SK-N-SH treated with all-trans-retinoic acid at 6 μM for 48 hours (cell line): ENCODE measurements around the gene ARFRP1.

Experiments used
- ARNTL ChIP-seq: fragments of 450-650 bp; formaldehyde crosslinking; IDR thresholded peaks from 2 replicates; pipeline ENCODE4 v1.5.0; 2020; ENCODE audit warnings: low read depth, mild to moderate bottlenecking, moderate library complexity, borderline replicate concordance
- BACH2 ChIP-seq: fragments of 250-450 bp; sonication (Bioruptor Pico); IDR thresholded peaks from 2 replicates; pipeline ENCODE4 v1.9.0; 2021; ENCODE audit warnings: mild to moderate bottlenecking, borderline replicate concordance
- ESRRG ChIP-seq: fragments of 250-450 bp; sonication (Bioruptor Pico); IDR thresholded peaks from 2 replicates; pipeline ENCODE4 v1.6.1; 2021; ENCODE audit warnings: mild to moderate bottlenecking
- GLIS3 ChIP-seq: fragments of 250-450 bp; sonication (Bioruptor Pico); IDR thresholded peaks from 2 replicates; pipeline ENCODE4 v1.5.0; 2020; ENCODE audit warnings: mild to moderate bottlenecking, moderate library complexity
- ISL1 ChIP-seq: fragments of 250-450 bp; sonication (Bioruptor Pico); IDR thresholded peaks from 2 replicates; pipeline ENCODE4 v2.1.2; 2022; ENCODE audit warnings: mild to moderate bottlenecking, moderate library complexity
- TCF4 ChIP-seq: fragments of 250-450 bp; sonication (Bioruptor Pico); IDR thresholded peaks from 2 replicates; pipeline ENCODE4 v1.8.0; 2021; ENCODE audit warnings: mild to moderate bottlenecking, moderate library complexity, borderline replicate concordance
- TOX ChIP-seq: fragments of 250-450 bp; sonication (Bioruptor Pico); IDR thresholded peaks from 2 replicates; pipeline ENCODE4 v1.8.0; 2021; ENCODE audit warnings: mild to moderate bottlenecking, moderate library complexity, borderline replicate concordance
- ZFP3 ChIP-seq: fragments of 250-450 bp; sonication (Bioruptor Pico); IDR thresholded peaks from 2 replicates; pipeline ENCODE4 v1.5.0; 2020; ENCODE audit warnings: mild to moderate bottlenecking, moderate library complexity
- ZFP30 ChIP-seq: fragments of 450-650 bp; formaldehyde crosslinking; IDR thresholded peaks from 2 replicates; pipeline ENCODE4 v1.5.0; 2022; ENCODE audit warnings: mild to moderate bottlenecking, moderate library complexity
- ZNF8 ChIP-seq: fragments of 450-650 bp; formaldehyde crosslinking; IDR thresholded peaks from 2 replicates; pipeline ENCODE4 v1.5.0; 2020; ENCODE audit warnings: mild to moderate bottlenecking, moderate library complexity
- TF ChIP-seq, protein P1 (sequence below): fragments of 250-450 bp; sonication (Bioruptor Pico); IDR thresholded peaks from 2 replicates; pipeline ENCODE4 v1.8.0; 2021; ENCODE audit warnings: low read depth, mild to moderate bottlenecking, moderate library complexity, borderline replicate concordance
- TF ChIP-seq, protein P2 (sequence below): fragments of 250-450 bp; sonication (Bioruptor Pico); IDR thresholded peaks from 2 replicates; pipeline ENCODE4 v1.8.0; 2020; ENCODE audit warnings: mild to moderate bottlenecking, moderate library complexity, borderline replicate concordance
- TF ChIP-seq, protein P3 (sequence below): fragments of 250-450 bp; sonication (Bioruptor Pico); IDR thresholded peaks from 2 replicates; pipeline ENCODE4 v1.5.1; 2020; ENCODE audit warnings: low read depth, mild to moderate bottlenecking, moderate library complexity

DNA sequence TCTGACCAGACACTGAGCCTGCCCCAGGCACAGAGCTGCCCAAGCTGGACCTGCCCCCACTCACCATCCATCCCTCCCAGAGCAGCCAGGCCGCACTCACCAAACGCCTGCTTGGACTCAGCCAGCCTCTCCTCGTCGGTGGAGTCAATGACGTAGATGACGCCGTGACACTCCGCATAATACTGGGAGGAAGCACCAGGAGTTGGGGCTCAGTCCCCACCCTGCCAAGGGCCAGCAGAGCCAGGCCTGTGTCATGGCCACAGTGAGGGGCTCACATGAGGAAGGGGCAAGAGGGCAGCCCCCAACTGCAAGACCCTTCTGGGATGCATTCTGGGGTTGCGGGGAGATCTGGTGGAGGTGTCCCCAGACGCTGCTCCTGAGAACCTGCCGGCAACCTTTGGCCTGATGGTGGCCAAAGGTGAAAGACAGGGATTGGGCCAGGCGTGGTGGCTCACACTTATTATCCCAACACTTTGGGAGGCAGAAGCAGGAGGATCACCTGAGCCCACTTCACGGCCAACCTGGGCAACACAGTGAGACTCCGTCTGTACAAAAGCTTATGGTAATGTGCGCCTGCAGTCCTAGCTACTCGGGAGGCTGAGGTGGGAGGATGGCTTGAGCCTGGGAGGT is 5.6 kb downstream of the ARFRP1 start:
- TF ChIP-seq, protein P1, sequence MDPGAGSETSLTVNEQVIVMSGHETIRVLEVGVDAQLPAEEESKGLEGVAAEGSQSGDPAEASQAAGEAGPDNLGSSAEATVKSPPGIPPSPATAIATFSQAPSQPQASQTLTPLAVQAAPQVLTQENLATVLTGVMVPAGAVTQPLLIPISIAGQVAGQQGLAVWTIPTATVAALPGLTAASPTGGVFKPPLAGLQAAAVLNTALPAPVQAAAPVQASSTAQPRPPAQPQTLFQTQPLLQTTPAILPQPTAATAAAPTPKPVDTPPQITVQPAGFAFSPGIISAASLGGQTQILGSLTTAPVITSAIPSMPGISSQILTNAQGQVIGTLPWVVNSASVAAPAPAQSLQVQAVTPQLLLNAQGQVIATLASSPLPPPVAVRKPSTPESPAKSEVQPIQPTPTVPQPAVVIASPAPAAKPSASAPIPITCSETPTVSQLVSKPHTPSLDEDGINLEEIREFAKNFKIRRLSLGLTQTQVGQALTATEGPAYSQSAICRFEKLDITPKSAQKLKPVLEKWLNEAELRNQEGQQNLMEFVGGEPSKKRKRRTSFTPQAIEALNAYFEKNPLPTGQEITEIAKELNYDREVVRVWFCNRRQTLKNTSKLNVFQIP: no peak
- TF ChIP-seq ISL1 (CRISPR knock-in tag): no peak
- TF ChIP-seq, protein P2, sequence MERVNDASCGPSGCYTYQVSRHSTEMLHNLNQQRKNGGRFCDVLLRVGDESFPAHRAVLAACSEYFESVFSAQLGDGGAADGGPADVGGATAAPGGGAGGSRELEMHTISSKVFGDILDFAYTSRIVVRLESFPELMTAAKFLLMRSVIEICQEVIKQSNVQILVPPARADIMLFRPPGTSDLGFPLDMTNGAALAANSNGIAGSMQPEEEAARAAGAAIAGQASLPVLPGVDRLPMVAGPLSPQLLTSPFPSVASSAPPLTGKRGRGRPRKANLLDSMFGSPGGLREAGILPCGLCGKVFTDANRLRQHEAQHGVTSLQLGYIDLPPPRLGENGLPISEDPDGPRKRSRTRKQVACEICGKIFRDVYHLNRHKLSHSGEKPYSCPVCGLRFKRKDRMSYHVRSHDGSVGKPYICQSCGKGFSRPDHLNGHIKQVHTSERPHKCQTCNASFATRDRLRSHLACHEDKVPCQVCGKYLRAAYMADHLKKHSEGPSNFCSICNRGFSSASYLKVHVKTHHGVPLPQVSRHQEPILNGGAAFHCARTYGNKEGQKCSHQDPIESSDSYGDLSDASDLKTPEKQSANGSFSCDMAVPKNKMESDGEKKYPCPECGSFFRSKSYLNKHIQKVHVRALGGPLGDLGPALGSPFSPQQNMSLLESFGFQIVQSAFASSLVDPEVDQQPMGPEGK (CRISPR knock-in tag): no peak
- TF ChIP-seq, protein P3, sequence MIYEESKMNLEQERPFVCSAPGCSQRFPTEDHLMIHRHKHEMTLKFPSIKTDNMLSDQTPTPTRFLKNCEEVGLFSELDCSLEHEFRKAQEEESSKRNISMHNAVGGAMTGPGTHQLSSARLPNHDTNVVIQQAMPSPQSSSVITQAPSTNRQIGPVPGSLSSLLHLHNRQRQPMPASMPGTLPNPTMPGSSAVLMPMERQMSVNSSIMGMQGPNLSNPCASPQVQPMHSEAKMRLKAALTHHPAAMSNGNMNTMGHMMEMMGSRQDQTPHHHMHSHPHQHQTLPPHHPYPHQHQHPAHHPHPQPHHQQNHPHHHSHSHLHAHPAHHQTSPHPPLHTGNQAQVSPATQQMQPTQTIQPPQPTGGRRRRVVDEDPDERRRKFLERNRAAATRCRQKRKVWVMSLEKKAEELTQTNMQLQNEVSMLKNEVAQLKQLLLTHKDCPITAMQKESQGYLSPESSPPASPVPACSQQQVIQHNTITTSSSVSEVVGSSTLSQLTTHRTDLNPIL (CRISPR knock-in tag): no peak
- no peak for TF ChIP-seq ZFP30 (CRISPR knock-in tag)
- no peak for TF ChIP-seq ZNF8 (CRISPR knock-in tag)
- TF ChIP-seq TOX (CRISPR knock-in tag): no peak
- TF ChIP-seq ESRRG (CRISPR knock-in tag): no peak
- TF ChIP-seq BACH2 (CRISPR knock-in tag): no peak
- TF ChIP-seq ARNTL: no peak
- TF ChIP-seq TCF4 (CRISPR knock-in tag): no peak
- TF ChIP-seq GLIS3 (CRISPR knock-in tag): no peak
- TF ChIP-seq ZFP3 (CRISPR knock-in tag): no peak
